Left renal cortex interstitium (tissue), 4 donors: ENCODE results near the gene NADK. TPM values are rescaled to one million over a fixed set of nuclear protein-coding genes. Genes with fewer than 3 reads are reported as not detected.

Experiments
- DNase-seq, 4 donors: peaks; one replicate each; pipeline ENCODE4 v3.0.0-alpha.2; 2013; ENCODE audit warnings: low read depth in 4 of 4, low spot score in 2 of 4, missing footprints in 1 of 4
- polyA plus RNA-seq, 4 donors: library from polyadenylated mRNA; unstranded; fragments of 120-200 nt; gene quantifications; one replicate each; pipeline ENCODE4 v1.2.1, GENCODE V29; 2013; ENCODE audit not compliant: insufficient read length in 4 of 4

NADK gene
- polyA plus RNA-seq, 4 donors, result 40.8 to 62.0 (median 50.9) TPM

GRCh38 chr1:1764876-1765470 is 13.3 kb downstream of the NADK start:
- DNase-seq, result no peak

DNA sequence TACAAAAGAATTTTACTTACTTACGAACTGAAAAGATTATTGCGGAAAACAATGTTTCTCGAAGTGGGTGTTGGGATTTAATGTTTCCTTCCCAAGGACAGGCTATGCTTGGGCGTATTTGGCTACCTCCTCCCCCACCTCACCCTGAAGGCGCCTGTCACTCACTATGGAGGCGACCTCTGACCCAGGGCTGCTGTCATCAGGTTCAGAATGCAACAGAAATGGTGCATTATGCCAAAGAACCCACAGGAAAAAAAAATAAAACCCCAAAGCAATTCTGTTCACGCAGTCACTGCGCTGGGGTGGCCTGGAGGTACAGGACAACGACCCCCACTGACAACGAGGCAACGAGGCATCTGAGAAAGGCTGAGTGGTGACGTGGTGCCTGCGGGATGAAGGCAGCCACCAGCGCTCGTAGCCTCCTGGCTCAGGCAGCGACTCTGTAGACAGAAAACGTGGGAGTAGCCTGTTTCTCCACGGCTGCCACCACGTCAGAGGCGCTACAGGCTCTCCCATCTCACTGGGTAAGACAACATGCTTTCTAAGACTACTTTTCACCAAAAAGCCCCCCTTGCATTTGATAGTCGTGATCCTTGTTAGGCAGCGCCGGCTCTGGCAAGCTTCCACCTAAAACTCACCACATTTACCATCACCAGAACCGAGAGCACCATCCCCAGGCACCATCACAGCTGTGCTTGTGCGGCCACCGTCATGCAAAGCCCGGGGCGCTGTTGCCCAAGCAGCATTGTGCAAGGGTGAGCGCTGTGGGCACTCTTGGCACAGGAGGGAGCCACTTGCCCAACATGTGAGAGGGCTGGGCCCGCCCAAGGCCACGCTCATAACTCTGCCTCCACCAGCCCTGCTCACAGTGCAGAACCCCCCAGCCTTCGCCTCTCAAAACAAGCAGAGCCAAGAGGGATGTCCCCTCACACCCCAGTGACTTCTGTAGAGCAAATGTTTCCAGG is 14.3 kb downstream of the NADK start:
- DNase-seq, result no peak

DNA sequence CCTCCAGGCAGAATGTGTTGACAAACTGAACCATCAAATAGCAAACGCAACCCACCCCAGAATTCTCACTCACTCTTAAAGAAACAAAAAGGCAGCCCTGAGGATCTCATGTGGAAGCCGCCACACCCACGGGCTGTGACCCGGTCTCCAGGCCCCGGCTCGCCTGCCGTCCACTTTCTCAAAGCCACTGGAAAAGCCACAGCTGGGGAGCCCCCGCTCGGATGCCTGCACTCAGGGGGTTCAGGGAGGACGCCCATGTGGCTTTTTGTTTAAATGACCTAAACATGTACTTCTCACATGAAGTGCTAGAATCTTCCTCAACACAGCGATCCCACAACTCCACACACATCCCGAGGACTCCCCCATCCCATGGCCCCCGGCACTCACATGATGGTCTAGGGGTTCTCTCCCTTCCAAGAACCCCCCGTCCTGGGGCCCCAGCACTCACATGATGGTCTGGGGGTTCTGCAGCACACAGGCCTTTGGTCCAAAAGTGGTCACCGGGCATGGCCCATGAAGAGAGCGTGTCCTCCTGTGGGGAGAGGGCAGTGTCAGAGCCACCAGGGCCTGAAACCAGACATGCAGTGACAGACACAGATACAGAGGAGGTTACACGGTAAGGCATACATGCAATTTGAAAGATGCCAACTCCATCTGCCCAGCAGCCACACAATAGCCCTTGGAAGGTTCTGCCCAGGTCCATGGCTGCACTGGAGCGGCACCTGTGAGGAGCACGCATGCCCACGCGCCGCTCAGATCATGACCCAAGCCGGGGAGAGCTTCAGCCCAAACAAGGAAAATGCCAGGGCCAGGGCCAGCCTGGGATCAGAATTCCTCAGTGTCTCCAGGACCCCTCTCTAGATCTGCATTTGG is 16.5 kb downstream of the NADK start:
- DNase-seq, result no peak

- no peak for DNase-seq
These were observed 17.6 kb downstream of the NADK start for GRCh38 chr1:1760715-1761114.

GRCh38 chr1:1760345-1760650 is 18.0 kb downstream of the NADK start:
- DNase-seq, result no peak

DNA sequence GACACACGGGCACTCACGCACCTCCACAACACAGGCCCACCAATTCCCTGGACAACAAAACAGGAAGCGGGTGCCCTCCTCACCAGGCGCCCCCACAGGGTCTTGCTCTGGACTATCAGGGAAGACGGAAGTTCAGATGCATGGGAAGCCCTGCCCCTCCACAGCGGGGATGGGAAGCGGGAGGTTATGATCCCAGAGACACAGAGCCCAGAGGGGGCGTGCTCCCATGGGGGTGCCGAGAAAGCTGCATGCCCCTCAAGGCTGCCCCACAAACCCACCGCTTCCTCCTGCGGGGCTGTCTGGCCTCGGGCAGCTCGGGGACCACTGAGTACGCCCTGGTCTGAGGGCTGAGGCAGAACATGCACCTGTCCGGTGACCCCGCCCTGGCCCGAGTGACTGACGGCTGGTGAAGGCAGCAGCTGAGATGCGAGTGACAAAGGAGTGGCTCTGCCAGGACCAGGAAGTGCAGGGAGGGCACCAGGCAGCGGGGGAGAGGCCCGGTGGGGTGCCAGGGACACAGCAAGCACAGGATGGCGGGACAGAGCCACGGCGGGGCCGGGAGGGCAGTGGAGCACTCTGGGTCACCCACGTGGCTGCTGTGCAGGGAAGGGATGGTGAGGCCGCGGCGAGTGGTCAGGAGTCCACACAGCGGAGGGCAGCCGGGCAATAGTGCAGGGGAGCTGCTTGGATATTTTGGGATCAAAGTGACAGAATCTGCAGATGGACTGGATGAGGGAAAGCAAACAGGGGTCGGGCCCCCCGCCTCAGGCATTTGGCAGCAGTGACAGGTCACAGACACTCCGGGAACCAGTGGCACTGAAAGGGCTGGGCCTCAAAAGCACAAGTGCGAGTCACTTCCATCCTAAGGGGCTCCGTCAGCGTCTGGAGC is 18.6 kb downstream of the NADK start:
- no peak for DNase-seq

DNA sequence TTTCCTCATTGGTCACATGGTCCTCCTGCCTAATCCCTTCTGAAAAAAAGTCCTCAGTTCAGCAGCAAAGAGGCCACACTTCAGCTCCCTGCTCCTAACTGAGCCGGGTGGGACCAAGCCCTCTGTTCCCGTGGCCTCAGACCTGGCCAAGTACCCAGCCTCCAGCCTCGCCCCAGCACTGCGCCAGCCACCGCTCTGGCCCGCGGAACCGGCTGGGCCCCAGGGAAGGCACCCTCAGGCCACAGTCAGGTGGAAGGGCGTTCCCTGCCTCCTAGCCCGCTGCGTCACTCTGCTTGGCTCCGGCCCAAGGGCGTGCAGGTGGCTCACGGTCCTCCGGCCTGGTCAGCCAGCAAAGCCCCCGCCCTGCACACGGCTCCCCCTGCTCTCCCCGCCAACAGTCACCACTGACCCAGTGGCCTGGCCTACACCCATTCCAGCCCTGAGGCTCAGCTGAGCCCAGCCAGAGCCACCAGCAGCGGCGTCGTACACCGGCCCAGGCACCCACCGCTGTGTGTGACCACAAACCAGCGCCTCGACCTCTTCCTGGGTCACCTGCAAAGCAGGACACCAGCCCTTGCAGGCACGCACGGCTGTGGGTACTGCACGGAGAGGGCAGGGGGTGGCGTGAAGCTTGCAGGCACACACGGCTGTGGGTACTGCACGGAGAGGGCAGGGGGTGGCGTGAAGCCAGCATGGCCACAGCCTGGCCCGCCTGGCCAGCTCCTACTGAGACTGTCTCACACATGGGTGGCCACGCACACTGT is 19.4 kb downstream of the NADK start:
- DNase-seq, result no peak

DNA sequence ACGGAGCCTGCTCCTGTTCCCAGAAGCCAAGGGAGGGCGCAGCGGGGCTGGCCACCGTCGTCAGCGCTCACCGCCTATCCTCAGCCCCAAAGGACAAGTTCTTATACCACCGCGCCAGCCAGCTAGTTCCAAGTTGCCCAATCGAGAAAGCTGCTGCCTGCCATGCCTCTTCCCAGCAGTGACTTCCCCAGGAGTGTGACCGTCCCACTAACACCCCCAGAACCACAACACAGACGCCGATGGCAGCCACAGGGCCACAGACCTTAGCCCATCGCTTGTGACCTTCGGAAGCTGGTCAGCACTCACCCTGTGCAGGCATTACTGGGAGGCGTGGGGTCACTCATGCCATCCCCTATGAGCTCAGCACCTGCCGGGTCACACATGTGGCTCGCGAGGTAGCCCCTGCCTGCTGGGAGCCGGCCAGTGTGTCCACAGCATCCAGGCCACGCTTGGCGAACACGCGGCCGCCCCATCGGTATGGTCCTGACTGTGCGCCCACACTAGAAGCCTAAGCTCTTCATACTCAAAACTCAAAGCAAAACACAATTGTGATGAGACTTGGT is 20.1 kb downstream of the NADK start:
- no peak for DNase-seq

- DNase-seq, result no peak
These were observed 20.7 kb downstream of the NADK start for GRCh38 chr1:1757422-1758058.

- no peak for DNase-seq
These were observed 21.4 kb downstream of the NADK start for GRCh38 chr1:1756661-1757421.

- no peak for DNase-seq
These were observed 22.4 kb downstream of the NADK start for GRCh38 chr1:1755852-1756251.

GRCh38 chr1:1755426-1755825 is 22.8 kb downstream of the NADK start:
- no peak for DNase-seq

DNA sequence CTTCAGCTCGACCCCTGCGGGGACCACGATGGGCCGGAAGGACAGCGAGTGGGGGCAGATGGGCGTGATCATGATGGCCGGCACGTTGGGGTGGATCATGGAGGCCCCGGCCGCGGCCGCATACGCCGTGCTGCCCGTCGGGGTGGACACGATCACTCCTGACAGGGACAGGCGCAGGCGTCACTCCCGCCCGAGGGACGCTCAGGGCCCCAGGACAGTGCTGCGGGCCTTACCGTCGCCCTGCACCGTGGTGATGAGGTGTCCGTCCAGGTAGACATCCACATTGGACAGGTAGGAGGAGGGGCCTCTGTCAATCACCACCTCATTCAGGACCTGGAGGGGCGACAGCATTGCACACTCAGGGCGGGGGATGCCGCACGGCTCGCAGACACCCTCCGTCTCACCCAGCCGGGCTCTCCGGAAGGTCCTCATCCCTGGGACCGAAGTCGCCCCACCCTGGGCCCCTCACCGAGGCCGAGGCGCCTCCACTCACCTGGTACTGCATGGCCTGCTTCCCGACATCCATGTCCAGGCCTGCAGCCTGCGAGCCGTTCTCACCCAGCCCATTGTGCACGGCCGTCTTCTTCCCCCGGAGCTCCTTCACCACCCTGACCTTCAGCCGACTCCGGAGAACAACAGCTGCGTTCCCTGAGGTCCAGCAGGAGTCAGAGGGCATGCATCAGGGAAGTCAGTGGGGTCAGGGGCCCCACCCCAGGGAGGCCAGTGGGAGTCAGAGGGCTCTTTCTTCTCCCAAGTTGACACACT is 24.0 kb downstream of the NADK start:
- no peak for DNase-seq

DNA sequence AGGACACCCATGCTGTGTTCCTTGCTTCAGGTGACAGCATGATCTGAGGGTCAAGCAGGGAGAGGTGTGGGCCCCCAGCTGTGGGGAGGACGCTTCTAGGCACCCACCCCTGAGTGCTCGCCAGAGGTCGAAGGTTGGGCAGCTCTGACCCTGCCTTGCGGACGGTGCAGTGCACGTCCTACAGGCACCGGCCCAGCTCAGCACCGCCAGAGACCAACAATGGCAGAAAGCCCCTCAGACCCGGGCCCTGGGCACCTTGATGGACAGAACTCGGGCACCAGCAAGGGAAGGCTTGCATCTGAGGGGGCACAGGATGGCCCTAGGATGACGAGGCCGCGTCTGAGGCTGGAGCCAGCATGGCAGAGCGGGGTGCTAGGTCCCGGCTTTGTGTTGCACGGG is 24.7 kb downstream of the NADK start:
- DNase-seq, result no peak

DNA sequence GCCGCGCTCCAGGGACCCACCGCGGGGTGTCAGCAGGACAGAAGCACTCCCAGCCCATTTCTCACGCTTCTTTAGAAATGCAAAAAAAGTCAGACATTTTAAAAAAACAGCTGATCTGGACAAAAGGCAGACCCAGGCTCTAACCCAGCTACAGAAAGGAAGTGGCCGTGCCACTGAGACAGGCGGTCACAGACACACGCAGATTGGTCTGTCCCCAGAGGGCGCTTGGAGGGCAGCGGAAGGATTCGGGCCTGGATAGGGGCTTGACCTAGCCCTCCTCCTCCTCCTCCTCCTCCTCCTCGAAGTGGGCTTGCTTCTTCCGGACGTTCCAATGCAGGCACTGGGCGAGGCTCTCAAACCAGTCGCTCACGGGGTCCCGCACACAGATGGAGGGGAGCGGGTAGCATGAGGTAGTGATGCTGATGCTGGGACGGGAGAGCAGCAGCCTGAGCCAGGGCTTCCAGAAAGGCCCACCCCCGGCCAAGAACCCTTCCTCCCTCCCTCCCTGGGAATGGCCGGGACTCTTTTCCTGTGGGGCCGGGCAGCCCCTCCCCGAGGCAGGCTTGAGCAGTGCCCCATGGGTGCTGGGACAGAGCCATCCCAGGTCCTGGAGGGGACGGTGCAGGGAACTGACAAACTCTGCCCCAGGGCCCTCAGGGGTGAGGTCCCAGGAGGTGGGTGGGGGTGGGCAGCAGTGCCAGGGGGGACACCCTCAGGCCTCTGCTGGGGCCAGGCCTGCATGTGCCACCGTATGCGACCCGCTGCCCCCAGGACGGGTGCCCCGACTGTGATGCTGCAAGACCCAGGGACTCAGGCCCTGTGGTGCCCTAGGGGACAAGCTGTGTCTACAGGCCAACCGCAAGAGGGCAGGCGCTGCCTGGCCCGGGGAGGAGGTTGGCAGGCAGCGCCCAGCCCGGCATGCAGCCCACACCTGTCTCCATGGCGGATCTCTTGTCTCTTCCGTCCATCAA is 25.3 kb downstream of the NADK start:
- no peak for DNase-seq

- no peak for DNase-seq
These were observed 26.1 kb downstream of the NADK start for GRCh38 chr1:1752190-1752589.
